GM18909 (cell line): ENCODE results near the gene KRT86.

Experiments
- ATAC-seq: cut with Tn5 transposase; IDR thresholded peaks from one replicate; pipeline ENCODE4 v1.9.1; 2021; ENCODE audit warnings: mild to moderate bottlenecking; ENCODE audit not compliant: unreplicated experiment, poor library complexity

KRT86 gene

DNA sequence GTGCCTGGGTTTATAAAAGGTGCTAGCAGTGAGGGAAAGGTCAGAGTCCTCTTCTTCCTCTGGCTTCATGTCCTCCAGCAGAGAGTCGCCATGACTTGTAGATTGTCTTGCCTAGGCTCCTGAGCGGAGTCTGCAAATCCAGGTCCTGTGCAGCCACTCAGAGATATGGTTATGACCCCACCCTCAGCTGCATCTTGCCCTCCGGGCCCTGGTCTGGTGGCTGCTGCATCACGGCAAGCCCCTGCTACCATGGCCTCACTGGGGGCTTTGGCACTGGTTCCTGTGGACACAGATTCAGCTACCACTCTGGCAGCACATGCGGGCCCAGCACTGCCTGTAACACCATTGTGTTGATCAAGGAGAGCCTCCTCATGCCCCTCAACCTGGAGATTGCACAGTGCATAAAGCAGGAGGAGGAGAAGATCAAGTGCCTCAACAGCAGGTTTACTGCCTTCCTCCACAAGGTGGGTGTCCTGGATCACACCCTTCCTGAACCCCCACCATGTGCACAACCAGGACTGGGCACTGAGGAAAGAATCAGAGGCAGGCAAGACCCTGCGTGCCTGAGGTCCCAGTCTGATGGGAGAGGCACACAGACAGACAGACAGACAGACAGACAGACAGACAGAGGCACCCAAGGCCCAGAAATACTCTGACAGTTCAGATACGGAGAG, 10.5 kb upstream of the KRT86 start:
- ATAC-seq, result no peak

DNA sequence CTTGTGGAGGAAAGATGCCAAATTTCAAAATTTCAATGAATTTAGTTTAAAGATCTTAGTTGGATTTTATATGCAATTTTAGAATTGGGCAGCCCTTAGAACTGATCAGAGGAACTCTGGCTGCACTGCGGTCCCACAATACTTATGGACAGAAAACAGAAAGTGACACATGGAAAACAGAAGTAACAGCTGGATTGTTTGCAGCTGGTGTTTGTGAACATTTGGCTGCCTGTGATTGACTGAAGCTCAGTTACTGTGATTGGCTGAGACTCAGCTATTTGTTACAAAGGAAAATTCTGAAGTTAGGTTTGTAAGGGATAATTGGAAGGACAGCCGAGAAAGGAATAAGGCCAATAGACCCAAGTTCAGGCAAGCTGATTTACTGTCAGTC, 10.0 kb upstream of the KRT86 start:
- ATAC-seq, result no peak

DNA sequence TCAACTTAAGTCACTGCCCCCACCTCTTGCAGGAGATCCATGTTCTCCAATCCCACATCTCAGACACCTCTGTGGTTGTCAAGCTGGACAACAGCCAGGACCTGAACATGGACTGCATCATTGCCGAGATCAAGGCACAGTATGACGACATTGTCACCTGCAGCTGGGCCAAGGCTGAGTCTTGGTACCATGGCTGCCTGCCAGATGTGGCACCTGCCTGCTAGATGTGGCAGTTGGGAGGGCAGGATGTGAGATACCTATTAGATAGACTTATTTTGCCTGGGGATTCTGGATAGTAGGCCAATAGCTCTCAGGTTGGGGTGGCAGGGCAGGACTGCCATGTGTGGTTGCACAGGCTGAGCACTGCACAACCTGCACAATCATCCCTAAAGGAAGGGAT, 7.9 kb upstream of the KRT86 start:
- ATAC-seq, result no peak

DNA sequence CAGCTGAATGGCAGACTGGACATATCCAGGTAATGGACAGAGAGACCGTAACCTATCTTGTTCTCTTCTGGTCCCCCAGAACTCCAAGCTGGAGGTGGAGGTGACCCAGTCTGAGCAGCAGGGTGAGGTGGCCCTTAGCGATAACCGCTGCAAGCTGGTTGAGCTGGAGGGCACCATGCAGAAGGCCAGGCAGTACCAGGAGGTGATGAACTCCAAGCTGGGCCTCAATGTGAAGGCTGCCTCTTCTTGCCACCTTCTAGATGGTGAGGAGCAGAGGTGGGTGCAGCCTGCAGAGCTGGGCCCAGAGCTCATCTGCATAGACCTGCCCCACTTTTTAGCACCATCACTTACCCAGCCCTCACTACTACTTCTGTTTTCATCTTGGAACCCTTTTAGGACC, 7.2 kb upstream of the KRT86 start:
- ATAC-seq, result no peak

DNA sequence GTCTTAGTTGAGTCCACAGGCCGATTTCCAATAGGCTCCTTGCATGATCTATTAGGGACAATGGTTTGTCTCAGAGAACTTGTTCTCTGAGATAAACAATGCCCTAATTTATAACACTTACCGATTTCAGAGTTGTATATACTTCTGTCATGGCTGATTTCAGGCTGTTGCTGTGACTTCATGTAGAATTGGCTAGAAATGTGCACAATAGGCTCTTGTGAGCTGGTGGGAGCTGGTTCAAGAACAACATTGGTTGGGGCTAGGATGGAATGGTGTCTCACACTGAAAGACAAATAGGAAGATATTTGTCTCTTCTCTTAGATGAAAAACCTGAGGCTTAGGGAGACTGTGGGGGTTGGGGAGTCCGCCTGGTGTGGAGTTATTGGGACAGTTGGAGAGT, 6.7 kb upstream of the KRT86 start:
- ATAC-seq, result no peak

DNA sequence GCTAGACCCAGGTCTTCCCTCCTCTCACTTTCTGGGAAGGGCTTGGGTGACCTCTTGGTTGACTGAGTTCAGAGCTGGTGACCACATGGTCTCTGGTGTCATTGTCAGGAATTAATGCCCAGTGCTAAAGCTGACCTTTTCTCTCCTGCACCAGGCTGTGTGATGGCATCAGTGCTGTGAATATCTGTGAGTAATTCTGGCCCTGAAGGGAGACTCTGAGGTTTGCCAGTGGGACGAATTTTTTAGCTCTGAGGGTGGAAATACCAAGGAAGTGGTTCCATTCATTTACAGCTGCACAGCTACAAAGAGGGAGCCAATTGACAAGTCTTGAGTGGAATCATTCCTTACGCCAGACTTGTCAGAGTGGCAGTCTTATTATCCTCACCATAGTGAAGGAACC, 6.2 kb upstream of the KRT86 start:
- ATAC-seq, result no peak

DNA sequence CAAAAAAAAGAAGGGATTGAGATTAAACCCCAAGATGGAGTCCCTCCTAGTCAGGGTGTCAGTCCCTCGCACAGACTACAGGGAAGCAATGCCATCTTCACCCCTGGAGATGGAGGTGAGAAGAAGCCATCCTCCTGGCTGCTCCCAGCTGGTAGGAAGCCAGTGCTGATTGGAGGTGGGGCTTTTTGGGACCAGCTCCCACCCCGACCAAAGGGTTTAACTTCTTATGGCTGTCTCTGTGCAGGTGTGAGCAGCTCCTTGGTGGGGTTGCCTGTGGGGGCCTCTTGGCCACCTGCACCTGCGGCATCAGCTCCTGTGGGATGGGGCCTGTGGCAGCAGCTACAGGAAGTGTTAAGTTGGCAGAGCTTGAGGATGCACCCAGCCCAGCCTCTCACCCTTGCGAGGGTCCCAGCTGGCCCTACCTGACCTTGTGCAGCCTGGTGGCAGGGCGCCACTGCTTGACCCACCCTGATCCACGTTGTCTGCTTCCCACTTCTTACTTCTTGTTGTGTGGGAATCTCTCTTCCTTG, 3.8 kb upstream of the KRT86 start:
- ATAC-seq, result no peak

DNA sequence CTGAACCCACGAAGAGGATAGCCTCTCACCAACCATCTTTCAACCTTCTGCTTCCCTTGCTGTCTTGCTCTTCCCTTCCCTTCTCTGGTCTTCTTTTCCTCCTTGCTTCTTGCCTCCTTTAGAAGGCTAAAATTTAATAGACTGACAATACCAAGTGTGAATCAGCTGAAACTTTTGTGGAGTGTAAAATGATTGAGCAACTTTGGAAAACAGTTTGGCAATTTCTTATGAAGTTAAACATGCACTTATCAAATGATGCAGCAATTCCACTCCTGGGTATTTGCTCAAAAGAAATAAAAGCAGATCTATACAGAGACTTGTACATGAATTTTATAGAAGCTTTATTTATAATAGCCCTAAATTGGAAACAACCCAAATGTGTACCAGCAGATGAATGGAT, 3.3 kb upstream of the KRT86 start:
- ATAC-seq, result no peak

DNA sequence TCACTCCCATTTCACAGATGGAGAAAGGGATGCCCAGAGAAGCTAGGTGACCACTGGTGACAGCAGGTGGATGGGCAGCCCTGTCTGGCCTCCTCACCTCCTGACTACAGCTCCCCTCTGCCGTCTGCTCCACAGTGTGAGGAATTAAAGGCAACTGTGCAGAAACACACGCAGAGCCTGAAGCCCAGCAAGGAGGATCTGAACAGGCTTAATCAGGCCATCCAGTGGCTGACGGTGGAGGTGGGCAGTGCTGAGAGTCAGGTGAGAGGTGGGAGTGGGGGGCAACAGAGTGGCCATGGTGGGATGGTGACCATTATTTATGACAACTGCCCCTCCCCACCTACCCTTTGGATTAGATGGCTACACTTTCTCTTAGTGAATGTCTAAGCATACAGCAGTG, 1.2 kb downstream of the KRT86 start:
- ATAC-seq, result no peak

DNA sequence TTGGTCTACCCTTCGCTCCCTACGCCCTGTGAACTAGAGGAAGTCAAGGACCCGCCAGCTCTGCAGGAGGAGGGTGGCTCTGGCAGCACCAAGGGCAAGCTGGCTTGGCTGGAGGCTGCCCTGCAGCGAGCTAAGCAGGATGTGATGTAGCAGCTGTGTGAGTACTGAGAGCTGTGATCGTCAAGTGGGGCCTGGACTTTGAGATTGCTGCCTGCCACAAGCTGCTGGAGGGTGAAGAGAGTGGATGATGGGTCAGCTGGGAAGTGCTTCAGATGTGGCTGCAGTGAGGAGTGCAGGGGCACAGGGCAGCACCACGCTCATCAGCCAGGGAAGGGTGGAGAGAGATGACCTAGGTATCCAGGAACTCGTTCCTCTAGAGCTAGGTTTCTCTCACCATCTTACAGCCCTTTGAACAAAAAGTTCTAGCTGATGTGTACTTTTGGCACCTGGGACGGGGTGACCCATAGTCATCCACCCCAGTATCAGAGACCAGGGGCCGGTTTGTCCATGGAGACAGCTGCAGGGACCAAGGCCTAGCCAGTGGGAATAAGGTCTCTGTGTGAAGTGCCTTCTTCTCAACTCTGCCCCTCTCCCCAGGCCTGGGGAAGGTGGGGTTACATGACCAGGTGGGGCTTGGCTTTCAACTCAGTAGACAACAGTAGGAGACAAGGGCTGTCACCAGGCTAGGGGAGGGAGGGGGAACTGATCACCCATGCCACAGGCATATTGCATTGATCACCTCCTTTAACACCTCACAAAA, 3.2 kb downstream of the KRT86 start:
- ATAC-seq, result no peak

DNA sequence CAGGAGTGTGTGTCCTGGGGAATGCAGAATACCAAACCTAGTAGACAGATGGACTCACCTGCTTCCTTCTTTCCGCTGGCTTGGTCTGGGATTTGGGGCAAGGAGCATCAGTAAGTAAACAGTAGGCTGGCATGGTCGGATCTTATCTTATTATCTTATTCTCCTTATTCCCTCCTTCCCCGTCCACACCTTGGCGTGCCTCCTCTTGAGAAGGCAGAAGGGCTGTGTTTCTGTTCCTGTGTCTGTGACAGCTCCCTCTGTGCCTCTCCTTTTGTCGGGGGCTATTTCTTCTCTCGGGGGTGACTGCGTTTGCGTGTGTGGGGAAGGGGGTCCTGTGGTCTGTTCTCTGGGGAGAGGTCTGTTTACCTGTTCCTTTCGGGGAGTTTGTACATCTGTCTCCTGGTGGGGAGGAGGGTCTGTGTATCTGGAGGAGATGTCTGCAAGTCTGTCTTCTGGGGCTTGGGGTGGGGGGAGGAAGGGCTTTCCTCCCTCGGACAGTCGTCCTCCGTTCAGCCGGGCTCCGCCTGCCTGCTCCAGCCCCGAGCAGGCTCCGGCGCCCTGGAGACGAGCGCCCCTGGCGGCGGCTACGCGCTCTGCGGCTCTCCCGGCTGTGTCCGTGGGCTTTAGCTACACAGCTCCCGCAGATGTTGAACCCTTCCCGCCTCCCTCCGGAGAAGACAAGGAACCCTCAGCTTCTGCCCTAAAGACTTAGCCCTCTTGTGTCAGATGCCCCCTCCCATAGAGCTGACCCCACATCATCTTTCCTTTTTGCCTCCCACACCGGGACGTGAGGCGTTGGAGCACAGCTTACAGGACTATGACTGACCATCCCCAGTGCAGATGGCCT, 4.4 kb downstream of the KRT86 start:
- peak; percentile 81 for ATAC-seq

DNA sequence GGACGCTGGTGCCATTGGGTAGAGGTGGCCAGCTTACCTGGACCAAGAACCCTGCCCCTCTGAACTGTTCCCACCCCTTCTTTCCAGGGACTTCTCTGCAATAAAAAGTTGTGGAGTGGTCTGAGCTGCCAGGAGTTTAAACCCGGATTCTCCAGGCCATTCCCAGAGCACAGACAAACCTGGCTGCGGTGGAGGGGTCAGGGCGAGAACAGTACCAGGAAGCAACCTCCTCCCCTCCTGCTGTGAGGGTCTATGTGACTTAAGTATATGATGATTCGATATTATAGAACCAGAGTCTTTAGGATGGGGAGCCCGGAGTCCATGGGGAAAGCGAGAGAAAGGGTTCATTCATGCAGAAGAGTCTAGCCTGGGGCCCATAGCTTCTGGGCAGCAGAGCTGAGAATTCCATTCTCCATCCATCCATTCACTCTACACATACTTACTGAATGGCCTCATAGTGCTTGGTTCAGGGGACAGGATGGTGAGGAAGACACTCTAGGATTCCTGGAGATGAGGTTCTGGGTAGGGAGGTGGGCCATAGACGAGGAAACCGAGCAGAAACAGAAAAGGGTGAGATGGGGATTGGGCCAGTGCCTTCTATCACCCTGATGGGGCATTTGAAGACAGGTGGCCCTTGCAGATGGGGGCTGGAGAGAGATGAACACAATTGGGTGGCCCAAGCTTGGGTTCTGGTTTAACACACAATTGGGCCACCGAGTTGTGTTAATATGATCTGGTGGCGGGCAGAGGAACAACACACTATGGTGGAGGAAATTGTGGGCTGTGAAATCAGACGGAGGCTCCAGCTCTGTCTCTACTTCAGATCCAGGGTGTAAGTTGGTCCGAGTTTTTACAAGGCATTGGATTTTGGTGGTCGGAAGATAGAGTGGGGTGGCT, 5.2 kb downstream of the KRT86 start:
- ATAC-seq, result no peak

DNA sequence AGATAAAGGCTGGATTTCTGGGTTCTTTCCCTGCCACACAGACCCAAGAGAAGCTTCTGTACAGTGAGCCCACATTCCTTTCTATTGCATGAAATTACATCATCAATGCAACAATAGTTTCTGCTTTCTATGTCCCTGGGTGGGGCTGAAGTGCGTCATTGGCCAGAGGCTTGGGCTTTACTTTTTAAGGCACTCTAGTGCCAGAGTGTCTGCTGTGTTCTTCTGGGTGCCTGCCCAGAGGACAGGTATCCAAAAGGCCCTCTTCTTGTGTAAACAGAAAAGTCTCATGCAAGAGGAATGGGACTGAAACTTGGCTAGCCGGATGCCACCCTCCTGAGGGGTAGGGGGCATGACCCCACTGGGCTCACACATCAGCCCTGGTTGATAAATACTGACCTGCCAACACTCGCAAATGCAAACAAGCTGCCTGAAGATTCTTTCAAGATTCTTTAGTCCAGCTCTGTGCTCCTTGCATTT, 5.9 kb downstream of the KRT86 start:
- no peak for ATAC-seq

DNA sequence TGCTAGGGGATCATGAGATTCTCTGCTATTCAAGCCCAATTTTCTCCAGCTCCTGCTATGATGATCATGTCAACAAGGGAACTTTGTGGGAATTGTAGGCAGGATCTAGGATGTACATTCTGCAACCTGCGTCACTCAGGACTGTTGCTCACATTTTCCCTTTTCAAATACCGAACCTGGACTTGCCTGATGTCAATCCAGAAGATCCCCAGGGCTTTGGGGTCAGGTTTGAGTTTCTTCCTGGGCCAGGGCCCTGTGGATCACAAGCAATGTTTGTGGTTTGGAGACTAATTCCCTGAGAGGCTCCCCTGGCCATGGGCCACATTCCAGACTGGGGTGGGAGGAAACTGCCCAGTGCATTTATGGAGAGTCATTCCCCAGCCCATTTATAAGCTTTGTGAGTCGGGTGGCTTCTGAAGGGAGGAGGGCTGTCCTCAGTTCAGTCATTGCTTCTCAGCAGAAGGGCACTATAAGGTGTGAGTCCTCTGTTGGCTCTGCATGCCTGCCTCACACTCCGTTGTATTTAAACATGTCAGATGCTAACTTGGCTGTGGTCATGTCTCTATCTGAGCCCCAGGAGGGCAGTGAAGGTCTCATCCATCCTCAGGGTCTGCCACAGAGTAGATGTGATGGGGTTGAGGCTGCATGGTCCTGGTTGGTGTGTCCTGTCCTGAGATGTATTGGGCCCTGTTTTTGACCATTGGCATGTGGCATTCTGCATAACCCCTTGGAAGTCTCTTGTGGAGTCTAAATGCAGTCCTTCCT, 6.5 kb downstream of the KRT86 start:
- no peak for ATAC-seq

DNA sequence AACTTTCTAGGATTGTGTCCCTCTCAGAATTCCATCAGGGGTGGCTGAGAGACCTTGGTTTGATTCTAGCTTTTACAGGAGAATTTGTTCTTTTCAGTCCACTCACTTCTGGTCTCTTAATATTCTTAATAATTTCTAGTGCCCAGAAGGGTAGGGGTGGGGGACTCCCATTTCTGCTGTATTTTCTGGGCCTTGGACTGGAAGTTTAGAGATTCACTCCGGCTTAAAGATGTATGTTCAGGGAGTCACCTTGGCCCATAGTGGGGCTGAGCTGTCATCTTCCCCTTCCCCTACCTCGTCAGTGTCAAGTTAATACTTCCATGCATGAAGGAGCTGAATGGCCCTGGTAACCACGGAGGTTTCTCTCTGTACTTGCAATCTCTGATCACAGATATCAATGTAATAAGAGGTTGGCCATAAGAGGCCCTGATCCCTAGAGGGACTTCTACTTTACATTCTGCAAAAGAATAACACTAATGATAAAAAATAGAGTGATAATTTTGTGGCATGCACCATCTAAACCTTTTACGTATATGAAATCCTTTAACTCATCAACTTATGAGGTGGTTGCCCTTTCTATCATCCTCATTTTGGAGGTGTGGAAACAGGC, 10.2 kb downstream of the KRT86 start:
- no peak for ATAC-seq

DNA sequence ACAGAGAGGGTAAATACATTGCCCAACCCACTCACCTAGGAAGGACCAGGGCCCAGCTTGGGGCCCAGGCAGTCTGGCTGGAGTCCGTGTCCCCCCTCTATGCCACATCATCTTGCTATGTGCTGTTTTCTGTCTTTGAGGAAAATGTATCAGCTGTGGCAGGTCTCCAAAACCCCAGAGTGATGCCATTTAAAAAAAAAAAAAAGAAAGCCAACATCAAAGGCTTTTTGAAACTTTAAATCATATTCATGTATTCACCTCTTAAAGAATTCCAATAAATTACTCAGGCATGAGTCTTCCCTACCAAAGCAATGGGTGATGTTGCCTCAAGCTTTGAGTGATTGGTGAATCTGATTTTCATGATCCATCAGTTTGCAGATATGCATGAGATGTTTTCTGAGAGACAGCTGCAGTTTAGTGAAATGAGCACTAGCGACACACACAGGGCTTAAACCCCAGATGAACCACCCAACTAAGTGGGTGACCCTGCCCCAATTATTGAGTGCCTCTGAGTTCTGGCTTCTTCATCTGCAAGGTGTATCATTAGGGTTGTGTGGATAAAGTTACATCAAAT, 10.8 kb downstream of the KRT86 start:
- ATAC-seq, result no peak

DNA sequence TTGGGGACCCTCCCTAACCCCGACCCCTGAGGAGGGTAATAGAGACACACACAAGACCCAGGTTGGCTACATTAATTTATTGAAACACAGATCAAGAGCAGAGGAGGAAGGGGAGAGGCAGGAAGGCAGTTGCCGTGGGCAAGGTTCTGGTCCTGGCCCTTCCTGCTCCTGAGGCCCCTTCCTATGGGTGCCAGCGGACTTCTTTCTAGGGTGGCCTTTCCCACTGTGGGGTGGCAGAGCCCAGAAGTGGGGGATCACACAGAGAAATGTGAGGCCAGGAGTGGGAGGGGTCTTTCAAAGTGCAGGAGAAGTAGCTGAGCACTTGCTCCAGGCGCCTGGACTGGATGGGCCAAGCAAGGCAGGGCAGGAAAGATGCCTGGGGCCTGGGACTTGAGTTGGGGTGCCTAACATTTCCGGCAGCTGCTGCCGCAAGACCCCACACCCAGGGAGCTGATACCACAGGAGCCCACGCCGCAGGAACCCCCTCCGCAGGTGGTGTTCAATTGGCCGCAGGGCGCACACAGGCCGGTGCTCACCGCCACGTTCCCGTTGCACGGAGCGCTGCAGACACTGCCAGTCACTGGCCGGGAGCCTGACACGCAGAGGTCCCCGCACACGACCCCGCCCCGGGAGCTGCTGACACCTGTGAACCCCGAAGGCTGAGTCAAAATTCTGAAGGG, 11.5 kb downstream of the KRT86 start:
- no peak for ATAC-seq
